Amniotic epithelial cell (primary cell): ENCODE data around the gene FBXW4.

ENCODE experiments used
- DNase-seq: peaks from one replicate; pipeline ENCODE4 v3.0.0-alpha.2; 2010; ENCODE audit warnings: low read depth

FBXW4 gene

DNA sequence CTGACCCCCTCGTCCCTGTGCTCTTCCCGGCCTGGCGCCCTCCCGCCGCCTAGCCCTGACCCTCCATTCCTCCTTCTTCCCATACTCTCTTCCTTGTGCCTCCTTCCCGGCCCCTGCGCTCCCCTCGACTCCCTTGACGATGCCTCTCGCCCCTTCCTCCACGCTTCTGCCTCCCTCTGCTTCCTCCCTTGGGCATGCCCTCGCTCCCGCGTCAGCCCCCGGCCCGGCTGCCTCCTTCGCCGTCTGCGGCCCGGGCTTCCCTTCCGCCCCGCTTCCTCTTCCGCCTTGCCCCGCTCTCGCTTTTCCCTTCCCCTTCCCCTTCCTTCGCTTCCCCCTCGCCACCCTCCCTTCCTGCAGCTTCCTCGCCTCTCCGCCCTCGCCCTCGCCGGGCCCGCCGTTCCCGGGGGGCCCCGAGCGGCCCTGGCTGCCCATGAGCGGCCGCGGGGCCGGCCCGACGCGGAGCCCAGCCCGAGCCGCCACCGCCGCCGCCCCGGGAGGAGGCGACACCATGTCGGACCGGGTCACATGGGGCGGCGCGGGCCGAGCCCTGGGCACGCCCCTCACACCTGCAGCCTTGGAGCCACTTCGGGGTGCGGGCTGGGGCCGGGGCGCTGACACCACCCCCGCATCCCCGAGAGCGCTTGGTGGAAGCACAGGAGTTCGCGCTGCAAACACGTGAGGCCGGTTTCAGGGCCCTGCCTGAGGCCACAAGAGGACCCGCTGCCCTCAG, at the start of gene FBXW4:
FBXW4 (minus strand) TSS at position 497 of the 730 bp plus-strand sequence; CDS start at position 432, 65 bp downstream.
- no peak for DNase-seq

GRCh38 chr10:101744267-101744666, 49.3 kb upstream of the FBXW4 start:
- peak; percentile 8 for DNase-seq

- DNase-seq = no peak
Measured at GRCh38 chr10:101741938-101742337, 47.0 kb upstream of the FBXW4 start.

DNA sequence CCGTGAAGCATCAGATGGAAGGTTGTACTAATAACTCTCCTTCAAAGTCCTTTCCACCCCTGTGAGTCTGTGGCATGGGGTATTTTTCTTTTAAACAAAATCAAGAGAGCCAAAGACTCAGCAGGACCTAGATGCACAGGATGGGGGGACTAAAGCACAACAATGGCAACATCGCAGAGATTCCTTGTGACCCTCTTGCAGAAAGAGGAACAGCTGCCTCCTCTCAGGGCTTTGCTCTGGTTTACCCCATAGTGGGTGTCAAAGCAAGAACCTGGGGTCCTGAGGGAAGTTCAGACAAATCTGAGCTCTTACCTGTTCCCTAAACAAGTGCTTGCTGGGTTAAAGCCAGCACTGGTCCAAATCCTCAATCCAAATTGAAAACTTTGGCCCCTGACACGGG, 41.7 kb upstream of the FBXW4 start:
- no peak for DNase-seq

- no peak for DNase-seq
Measured at GRCh38 chr10:101732096-101732495, 37.1 kb upstream of the FBXW4 start.

- no peak for DNase-seq
Measured at GRCh38 chr10:101726115-101726387, 31.1 kb upstream of the FBXW4 start.

DNA sequence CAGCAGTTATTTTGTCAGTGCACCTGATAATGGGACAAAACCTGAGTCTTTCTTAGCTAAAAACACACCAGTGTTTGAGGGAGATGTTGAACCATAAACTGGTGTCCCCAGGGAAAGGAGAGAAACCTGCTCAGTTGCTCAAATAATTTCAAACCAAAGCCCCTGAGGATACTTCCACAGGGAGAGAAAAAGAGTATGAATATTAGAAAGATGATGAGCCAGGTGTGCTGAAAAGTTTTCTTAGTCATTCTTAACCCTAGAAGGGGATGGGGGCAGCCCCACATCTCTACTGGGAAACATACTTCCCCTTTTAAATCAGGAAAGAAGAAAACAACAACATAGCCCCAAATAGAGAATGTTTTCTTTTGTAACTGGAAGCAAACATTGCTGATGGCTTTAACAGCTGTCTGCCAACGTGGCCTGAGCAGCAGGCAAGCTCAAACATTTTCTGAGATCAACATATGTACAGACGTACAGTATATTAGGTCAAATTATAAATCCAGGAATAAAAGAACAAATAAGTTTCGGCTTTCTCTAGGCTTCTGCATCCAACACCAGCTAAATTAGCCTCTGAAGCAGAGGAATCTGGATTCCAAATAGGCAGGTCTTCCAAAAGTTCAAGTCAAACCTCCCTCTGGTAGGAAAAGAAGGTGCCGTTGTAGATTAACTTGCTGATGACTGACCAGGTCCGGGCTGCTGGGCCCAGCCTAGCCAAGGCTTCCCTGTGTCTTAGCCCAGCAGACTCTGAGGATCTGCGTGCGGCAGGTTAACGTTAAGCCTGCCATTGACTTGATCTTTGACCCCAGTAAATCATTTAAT, 30.5 kb upstream of the FBXW4 start:
- no peak for DNase-seq

DNA sequence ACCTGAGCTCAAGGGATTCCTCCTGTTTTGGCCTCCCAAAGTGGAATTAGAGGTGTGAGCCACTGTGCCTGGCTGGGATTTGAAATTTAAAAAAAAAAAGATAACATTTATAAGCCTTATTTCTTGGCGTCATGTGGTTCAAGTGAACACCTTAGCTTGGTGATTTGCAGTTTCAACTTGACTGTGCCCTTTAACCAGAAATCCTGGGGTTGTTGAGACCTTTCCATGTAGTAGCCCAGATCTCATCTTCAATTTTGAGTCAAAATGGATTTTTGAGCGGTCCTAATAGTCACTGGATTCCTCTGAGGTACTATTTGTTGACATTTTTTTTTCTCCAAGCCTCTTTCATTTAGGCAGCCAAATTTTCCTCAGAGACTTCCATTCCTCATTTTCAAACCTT, 29.5 kb upstream of the FBXW4 start:
- DNase-seq = no peak

DNA sequence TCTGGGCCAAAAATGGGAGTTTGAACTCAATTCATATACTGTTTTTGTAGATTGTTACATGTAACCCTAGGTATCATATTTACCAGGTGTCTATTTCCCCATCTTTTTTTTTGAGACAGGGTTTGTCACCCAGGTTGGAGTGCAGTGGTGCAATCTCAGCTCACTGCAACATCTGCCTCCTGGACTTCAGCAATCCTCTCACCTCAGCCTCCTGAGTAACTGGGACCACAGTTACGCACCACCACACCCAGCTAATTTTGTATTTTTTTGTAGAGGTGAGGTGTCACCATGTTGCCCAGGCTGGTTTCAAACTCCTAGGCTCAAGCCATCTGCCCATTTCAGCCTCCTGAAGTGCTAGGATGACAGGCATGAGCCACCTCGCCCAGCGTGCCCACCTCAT, 28.2 kb upstream of the FBXW4 start:
- DNase-seq = no peak

DNA sequence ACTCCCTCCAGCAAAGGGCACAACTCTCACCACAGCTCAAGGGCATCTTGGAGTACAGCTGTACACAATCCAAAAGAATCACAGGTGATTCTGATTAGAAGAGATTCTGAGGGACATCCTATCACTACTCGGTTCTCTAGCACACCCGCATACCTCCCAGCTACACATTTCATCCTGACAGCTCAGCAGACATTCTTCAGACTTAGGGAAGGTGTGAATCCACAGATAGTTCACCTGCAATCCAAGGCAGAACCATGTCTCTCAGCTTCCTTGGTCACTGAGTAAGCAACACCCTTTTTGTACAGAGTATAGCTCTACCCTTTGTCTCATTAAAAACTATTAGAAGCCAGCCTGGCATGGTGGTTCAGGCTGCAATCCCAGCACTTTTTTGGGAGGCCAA, 26.8 kb upstream of the FBXW4 start:
- DNase-seq = no peak

DNA sequence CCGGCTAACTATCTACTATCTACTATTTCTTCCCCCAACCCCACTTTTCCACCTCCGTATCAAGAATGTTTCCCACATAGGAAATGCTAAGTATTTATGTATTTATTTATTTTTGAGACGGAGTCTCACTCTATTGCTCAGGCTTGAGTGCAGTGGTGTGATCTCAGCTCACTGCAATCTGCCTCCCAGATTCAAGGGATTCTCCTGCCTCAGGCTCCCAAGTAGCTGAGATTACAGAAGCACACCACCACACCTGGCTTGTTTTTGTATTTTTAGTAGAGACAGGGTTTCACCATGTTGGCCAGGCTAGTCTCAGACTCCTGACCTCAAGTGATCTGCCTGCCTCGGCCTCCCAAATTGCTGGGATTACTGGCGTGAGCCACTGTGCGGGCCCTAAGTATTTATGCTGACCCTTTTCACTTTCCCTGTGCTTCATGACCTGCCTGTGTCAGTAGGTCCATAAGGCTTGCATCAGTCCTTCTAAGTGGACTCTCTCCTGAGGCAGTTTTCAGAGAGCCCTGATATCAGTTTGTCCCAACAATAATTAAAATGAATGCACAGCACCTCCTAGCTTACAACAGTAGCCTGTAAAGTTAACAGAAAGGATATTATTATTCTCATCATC, 25.7 kb upstream of the FBXW4 start:
- no peak for DNase-seq

DNA sequence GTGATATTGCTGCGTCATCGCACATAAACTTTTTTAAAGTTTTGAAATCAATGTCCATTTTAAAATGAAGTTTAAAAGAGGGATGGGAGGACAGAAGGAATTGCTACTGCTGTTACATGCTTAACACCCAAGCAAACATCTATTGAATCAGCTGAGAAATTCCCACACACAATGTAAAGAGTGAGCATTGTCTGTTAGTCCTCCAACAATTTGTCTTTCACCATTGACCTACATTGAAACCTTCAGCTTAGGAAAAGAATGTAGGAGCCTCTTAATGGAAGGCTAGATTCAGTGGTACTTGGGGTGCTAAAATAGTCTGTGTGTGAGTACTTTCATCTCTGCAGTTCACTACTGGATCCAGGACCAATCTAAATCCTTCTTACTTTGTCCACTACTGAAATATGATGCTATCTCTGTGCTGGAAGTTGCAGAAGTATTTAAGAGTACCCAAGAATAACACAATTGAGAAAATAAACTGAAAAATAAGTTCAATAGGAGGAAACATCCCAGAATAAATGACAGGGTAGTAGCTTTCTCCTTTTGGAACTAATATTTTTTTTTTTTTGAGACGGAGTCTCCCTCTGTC, 23.8 kb upstream of the FBXW4 start:
- DNase-seq = no peak

- no peak for DNase-seq
Measured at GRCh38 chr10:101716891-101717659, 22.1 kb upstream of the FBXW4 start.

DNA sequence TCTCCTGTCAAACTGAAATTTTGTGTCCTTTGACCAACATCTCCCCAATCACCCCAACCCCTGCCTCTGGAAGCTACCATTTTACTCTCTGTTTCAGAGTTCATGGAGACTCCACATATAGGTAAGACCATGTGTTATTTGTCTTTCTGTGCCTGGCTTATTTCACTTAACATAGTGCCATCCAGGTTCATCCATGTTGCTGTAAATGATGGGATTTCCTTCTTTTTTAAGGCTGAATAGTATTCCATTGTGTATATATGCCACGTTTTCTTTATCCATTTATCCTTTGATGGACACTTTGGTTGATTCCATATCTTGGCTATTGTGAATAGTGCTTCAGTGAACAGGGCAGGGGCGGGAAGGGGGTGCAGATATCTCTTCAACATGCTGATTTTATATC, 18.0 kb upstream of the FBXW4 start:
- no peak for DNase-seq

- DNase-seq = no peak
Measured at GRCh38 chr10:101710793-101711192, 15.8 kb upstream of the FBXW4 start.

GRCh38 chr10:101710059-101710695, 15.2 kb upstream of the FBXW4 start:
- DNase-seq = no peak

- no peak for DNase-seq
Measured at GRCh38 chr10:101709359-101710058, 14.5 kb upstream of the FBXW4 start.

DNA sequence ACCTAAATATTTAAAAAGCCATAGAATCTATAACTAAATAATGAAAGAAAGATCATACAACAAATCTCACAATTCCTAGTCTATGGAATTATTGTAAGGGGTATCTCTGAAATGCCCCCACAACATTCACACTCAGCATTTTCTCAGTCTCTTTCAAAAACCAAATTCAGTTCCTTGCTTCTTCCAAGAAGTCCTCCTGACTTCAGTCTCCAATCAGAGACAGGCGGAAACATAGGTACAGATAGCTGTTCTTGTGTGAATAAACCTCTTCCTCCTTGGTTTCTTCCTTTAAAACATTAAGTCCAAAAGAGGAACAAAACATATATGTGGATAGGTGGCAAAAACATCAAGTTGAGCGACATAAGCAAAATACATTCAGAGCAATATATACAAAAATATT, 13.9 kb upstream of the FBXW4 start:
- no peak for DNase-seq

GRCh38 chr10:101708073-101708472, 13.1 kb upstream of the FBXW4 start:
- no peak for DNase-seq

GRCh38 chr10:101704331-101704730, 9.4 kb upstream of the FBXW4 start:
- DNase-seq = no peak

DNA sequence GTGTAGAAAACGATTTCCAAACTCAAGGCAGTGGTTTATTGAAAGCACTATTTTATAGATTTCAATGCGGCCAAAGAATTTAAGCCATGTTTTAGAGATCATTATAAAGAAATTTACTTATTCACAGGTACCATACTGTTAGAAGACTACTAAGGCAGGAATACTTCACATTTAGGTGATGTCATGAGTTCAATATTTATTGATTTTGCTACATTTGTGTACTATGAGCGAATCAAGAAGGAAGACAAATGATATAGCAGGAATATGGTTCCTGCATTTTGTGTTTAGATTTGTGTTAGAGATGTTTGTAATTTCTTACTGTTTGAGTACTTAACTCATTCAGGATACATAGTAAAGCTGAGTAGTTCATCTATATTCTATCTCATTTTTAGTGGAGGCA, 1.7 kb upstream of the FBXW4 start:
- no peak for DNase-seq
